ENCODE data around the gene EXOG.

The EXOG gene

GRCh38 chr3:38573111-38573510, 77.0 kb downstream of the EXOG start:
- no peaks in the 10 kb centered on the region for H3K27me3 ChIP-seq (ENCODE audit: insufficient read depth, low read depth, severe bottlenecking)
- TF ChIP-seq CTCF (IDR thresholded peaks at IDR 0.05; ENCODE audit: low read depth, low read length), result no peak
- no peaks in the 10 kb centered on the region for H3K9me3 ChIP-seq (ENCODE audit: severe bottlenecking)
- no peak for DNase-seq
- H3K4me3 ChIP-seq (ENCODE audit: low read depth, low read length), result no peak overlapping the region
- no peaks in the 10 kb centered on the region for H3K36me3 ChIP-seq
- no peak overlapping the region for H3K27ac ChIP-seq

- no peak for DNase-seq
- no peak overlapping the region for H3K27ac ChIP-seq
- no peak for TF ChIP-seq CTCF (IDR thresholded peaks at IDR 0.05; ENCODE audit: low read depth, low read length)
- no peak overlapping the region for H3K4me3 ChIP-seq (ENCODE audit: low read depth, low read length)
- H3K9me3 ChIP-seq (ENCODE audit: severe bottlenecking), result no peaks in the 10 kb centered on the region
- no peaks in the 10 kb centered on the region for H3K36me3 ChIP-seq
- no peaks in the 10 kb centered on the region for H3K27me3 ChIP-seq (ENCODE audit: insufficient read depth, low read depth, severe bottlenecking)
These were observed 77.4 kb downstream of the EXOG start for GRCh38 chr3:38573556-38573955.

GRCh38 chr3:38574411-38575278, 78.5 kb downstream of the EXOG start:
- no peak overlapping the region for H3K27ac ChIP-seq
- H3K4me3 ChIP-seq (ENCODE audit: low read depth, low read length), result no peak overlapping the region
- peak; percentile 7 for DNase-seq
- no peaks in the 10 kb centered on the region for H3K9me3 ChIP-seq (ENCODE audit: severe bottlenecking)
- TF ChIP-seq CTCF (IDR thresholded peaks at IDR 0.05; ENCODE audit: low read depth, low read length), result no peak
- H3K27me3 ChIP-seq (ENCODE audit: insufficient read depth, low read depth, severe bottlenecking), result no peaks in the 10 kb centered on the region
- no peaks in the 10 kb centered on the region for H3K36me3 ChIP-seq

- H3K9me3 ChIP-seq (ENCODE audit: severe bottlenecking), result no peaks in the 10 kb centered on the region
- H3K27ac ChIP-seq, result no peak overlapping the region
- no peaks in the 10 kb centered on the region for H3K36me3 ChIP-seq
- peak; percentile 2 for DNase-seq
- TF ChIP-seq CTCF (IDR thresholded peaks at IDR 0.05; ENCODE audit: low read depth, low read length), result no peak
- H3K27me3 ChIP-seq (ENCODE audit: insufficient read depth, low read depth, severe bottlenecking), result no peaks in the 10 kb centered on the region
- H3K4me3 ChIP-seq (ENCODE audit: low read depth, low read length), result no peak overlapping the region
These were observed 79.2 kb downstream of the EXOG start for GRCh38 chr3:38575279-38575843.
